Measurements from ENCODE around the gene BTD.

GRCh38 chr3:15610082-15610759 lies 8.7 kb downstream of the BTD start:
- TF ChIP-seq ZNF622 (IDR thresholded peaks at IDR 0.05) = no peak
- TF ChIP-seq MAX (IDR thresholded peaks at IDR 0.05; ENCODE audit: low read depth, low read length) = no peak
- no peak for TF ChIP-seq NR2C2 (IDR thresholded peaks at IDR 0.05; ENCODE audit: borderline replicate concordance, control insufficient read depth, insufficient read length, low read depth)
- no peak for TF ChIP-seq CEBPB (IDR thresholded peaks at IDR 0.05; ENCODE audit: borderline replicate concordance in 1 of 2, low read depth in 2 of 2, low read length in 2 of 2)
- no peak for TF ChIP-seq SKIL (IDR thresholded peaks at IDR 0.05; ENCODE audit: low read depth, poor library complexity, severe bottlenecking)
- TF ChIP-seq ZBTB4 (CRISPR knock-in tag; IDR thresholded peaks at IDR 0.05) = no peak
- TF ChIP-seq CTCF (IDR thresholded peaks at IDR 0.05 in 2 of 3, conservative IDR thresholded peaks at IDR 0.05 in 1 of 3; ENCODE audit: control insufficient read depth in 2 of 3, extremely low read depth in 1 of 3, insufficient read depth in 1 of 3, low read depth in 3 of 3, low read length in 3 of 3) = no peak
